Myocyte (in vitro differentiated cells): Measurements from ENCODE around the gene SELPLG. TPM values are rescaled to one million over a fixed set of nuclear protein-coding genes. Genes with fewer than 3 reads are reported as not detected.
"Not testable (repeated sequence)": the region's sequence is repeated elsewhere in the genome, so short reads cannot be mapped to it uniquely, and the experiment has no call there.

ENCODE experiments used
- DNase-seq: peaks from one replicate; pipeline ENCODE4 v3.0.0-alpha.2; 2012; ENCODE audit warnings: low read depth
- total RNA-seq: library from RNA; depleted of rRNA; stranded (reverse); fragments of >200 nt; gene quantifications from 2 replicates; pipeline ENCODE4 v1.2.3, GENCODE V29; 2014

SELPLG gene
- total RNA-seq, 1 donor from 2014 or later: 2.4 TPM

DNA sequence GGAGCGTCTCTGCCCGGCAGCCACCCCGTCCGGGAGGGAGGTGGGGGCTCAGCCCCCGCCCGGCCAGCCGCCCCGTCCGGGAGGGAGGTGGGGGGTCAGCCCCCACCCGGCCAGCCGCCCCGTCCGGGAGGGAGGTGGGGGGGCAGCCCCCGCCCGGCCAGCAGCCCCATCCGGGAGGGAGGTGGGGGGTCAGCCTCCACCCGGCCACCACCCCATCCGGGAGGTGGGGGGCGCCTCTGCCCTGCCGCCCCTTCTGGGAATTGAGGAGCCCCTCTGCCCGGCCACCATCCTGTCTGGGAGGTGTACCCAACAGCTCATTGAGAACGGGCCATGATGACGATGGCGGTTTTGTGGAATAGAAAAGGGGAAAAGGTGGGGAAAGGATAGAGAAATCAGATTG lies 22.6 kb upstream of the SELPLG start:
- not testable (repeated sequence) for DNase-seq

DNA sequence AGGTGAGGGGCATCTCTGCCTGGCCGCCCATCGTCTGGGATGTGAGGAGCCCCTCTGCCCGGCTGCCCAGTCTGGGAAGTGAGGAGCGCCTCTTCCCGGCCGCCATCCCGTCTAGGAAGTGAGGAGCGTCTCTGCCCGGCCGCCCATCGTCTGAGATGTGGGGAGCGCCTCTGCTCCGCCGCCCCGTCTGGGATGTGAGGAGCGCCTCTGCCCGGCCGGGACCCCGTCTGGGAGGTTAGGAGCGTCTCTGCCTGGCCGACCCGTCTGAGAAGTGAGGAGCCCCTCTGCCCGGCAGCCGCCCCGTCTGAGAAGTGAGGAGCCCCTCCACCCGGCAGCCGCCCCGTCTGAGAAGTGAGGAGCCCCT lies 22.1 kb upstream of the SELPLG start:
- DNase-seq: not testable (repeated sequence)

GRCh38 chr12:108654622-108655021 lies 20.9 kb upstream of the SELPLG start:
- DNase-seq: peak; percentile 18

DNA sequence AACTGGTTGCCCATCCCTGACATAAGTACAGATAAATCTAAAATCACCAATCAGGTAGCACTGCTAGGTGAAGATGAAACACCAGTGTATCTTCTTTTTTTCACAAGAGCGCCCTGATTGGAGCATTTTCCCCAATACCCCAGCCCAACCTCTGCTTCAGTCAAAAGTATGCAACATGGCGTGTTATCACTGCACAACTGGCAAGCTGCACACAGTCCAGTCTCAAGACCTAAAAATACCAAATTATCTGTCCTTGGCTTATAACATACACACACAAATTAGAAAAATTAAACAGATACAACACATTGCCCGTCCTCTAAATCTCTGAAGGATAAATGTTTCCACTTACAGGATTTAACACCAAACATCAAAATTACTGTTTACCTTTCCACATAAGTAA lies 20.2 kb upstream of the SELPLG start:
- no peak for DNase-seq

DNA sequence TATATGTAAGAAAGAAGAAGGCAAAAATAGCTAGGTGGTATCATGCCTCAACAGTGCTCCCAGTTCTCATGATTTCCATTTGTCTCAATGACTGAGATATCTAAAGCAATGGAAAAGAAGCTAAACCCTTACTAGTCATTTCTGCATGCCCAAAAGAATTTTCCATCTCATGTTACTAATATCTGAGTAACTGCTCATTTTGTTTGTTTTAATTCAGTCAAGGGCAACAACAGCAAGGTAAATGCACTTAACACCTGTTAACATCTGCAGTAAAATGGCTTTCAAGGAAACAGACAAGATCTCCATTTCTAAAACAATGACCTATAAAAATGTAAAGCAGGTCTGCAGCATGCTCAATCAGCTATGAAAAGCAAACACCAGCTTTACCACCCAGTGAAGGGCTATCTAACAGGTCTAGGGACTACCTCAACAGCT lies 19.4 kb upstream of the SELPLG start:
- DNase-seq: no peak

- no peak for DNase-seq
Measured at GRCh38 chr12:108650083-108650482, 16.4 kb upstream of the SELPLG start.

DNA sequence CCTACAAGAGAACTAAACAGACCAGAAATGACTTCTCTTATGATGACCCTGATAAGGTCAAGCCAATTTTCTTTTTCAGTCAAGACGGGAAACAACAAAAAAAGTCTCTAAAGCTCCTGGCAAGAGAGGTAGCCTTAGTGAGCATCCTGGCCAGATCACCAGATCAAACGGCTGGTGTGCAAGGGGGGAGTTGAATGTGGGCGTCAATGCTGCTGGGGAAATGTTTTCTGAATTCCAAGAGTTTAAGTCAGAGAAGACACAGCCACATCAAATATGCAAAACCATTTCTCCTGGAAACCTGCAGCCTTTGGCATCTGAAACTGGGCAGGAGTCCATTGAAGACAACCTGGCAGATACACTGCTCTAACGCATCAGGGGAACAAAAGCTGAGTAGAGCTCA lies 16.0 kb upstream of the SELPLG start:
- peak; percentile 34 for DNase-seq

- DNase-seq: peak; percentile 56
Measured at GRCh38 chr12:108649126-108649525, 15.4 kb upstream of the SELPLG start.

GRCh38 chr12:108648371-108648770 lies 14.7 kb upstream of the SELPLG start:
- DNase-seq: peak; percentile 22

DNA sequence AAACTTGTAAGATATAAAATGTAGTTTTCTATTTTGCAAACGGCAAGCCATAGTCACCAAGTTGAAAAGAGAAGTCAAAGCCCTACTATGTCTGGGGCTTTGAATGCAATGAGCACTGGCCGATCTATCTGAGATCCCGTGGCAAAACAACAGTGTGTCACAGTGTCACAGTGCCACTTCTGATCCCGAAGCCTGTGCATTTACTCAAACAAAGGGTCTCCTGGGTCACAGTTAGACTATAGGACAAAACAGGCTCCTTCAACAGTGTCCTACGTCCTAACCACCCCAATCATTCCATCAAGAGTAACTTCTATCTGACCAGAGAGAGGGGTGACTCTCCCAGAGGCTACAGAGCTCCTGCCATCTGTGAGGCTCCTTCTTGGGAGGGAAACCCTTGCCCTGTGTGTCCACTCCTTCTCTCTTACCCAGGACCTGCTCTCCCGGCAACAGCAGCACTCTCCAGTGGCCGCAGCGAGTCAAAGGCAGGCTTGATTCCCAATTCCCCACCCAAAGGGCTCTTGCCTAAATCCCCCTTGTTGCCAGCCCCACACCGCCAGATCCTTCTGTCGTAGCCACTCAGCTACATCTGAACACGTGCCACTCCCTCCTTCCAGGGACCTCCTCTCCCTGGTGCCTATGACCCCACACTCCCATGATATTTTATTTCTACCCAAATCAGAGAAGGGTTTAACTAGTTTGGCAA lies 14.0 kb upstream of the SELPLG start:
- DNase-seq: no peak

- DNase-seq: peak; percentile 51
Measured at GRCh38 chr12:108646600-108647579, 13.2 kb upstream of the SELPLG start.

- peak; percentile 57 for DNase-seq
Measured at GRCh38 chr12:108645686-108646599, 12.2 kb upstream of the SELPLG start.

- DNase-seq: no peak
Measured at GRCh38 chr12:108644811-108645120, 11.1 kb upstream of the SELPLG start.

GRCh38 chr12:108643941-108644810 lies 10.5 kb upstream of the SELPLG start:
- DNase-seq: peak; percentile 93

DNA sequence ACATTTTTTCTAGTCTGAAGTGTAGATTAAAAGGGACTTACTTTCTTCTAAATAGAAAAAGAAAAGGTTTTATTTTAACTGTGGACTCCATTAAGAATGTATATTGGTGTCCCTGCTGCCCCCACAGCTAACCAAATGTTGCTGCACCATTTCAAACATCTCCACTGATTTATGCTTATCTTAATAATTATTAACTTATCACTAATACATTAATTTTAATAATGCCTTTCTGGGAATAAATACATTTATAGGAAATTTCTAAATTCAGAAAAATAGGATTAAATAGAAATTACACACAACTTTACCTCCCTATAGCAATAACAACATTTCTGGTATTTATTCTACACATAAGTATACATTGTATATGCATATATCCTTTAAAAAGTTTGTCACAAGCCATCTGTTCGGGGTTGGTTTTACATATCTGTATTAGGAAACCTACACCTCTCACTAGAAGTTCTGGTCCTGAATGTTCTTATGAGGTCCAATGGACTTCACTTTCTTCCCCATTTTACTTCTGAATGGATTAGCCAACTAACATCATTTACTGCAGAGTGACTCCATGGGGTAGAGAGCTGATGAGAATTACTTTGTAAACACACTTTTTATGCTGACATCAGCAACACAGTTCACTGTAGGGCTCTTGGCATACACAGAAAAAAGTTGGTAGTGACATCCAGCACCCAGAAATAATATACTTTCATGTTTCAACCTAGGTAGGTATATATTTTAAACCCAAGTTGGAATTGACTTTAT lies 9.4 kb upstream of the SELPLG start:
- DNase-seq: peak; percentile 51

DNA sequence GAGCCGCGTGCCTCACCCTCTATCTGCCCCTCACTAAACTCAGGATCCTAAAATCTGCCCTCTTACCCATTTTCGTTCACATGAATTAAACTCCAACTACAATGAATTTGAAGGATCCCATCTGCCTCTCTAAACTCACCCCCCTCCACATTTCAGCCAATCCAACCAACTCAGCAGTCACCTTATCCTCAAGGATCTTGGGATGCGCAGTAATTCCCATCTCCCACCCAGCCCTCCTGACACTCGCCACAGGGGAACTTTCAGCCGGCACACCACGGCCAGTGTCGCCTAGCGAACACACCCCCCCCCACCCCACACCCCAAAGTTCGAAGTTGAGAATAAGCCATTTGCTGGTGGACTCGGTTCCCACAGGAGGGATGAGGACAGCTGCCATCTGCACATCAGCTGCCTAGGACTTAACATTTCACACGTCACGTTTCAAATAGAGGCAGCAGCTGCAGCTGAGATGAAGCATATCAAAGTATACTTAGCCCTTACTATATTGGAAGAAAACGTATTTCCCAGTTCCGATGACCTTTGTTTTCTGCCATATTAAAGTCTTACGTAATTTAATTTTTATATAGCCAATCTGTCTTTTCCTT lies 8.7 kb upstream of the SELPLG start:
- peak; percentile 97 for DNase-seq

GRCh38 chr12:108641446-108642268 lies 8.0 kb upstream of the SELPLG start:
- DNase-seq: peak; percentile 36

DNA sequence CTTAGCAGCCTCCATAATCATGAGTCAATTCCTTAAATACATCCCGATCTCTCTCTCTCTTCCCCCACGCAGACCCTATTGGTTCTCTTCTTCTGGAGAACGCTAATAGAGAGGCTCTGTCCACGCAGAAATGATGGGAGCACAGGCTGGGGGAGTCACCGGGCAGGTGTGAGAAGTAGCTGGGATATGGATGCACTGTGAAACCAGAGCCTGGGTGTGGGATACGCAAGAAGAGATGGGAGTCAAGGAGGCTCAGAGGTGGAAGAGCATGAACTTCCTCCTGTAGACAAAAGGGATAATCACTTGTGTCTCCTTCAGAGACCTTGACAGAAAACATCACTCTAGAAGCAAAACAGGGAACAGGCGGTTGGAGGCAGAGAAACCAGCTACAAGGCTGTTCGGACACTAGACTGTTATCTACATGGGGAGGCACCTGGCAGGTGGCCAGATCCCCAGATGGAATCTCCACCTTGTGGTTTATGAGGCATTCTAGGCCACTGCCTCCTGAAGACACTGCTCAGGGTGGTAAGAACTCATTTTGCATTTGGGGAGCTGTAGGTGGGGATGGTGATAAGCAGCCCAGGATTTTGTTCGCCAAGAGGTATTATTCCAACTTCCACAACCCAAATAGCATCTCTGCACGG lies 7.2 kb upstream of the SELPLG start:
- DNase-seq: peak; percentile 59
